GM21737 (cell line): ENCODE measurements around the gene PRXL2C.

ENCODE experiments used
- ATAC-seq: cut with Tn5 transposase; IDR thresholded peaks from one replicate; pipeline ENCODE4 v1.9.1; 2021; ENCODE audit warnings: mild to moderate bottlenecking, moderate library complexity; ENCODE audit not compliant: unreplicated experiment

The PRXL2C gene

GRCh38 chr9:96612966-96613589 is 42.0 kb downstream of the PRXL2C start:
- no peak for ATAC-seq

GRCh38 chr9:96612105-96612965 is 42.8 kb downstream of the PRXL2C start:
- ATAC-seq = no peak

- no peak for ATAC-seq
Observed at GRCh38 chr9:96611302-96611701, 43.8 kb downstream of the PRXL2C start.

GRCh38 chr9:96609732-96610131 is 45.4 kb downstream of the PRXL2C start:
- no peak for ATAC-seq

- no peak for ATAC-seq
Observed at GRCh38 chr9:96607971-96608370, 47.1 kb downstream of the PRXL2C start.

GRCh38 chr9:96605328-96605727 is 49.8 kb downstream of the PRXL2C start:
- ATAC-seq = no peak

- ATAC-seq = no peak
Observed at GRCh38 chr9:96604004-96604319, 51.2 kb downstream of the PRXL2C start.

- ATAC-seq = no peak
Observed at GRCh38 chr9:96603305-96604003, 51.7 kb downstream of the PRXL2C start.

- ATAC-seq = no peak
Observed at GRCh38 chr9:96599298-96599697, 55.8 kb downstream of the PRXL2C start.

- ATAC-seq = no peak
Observed at GRCh38 chr9:96596601-96597111, 58.5 kb downstream of the PRXL2C start.
